Large intestine (tissue), 3 donors: Measurements from ENCODE around the gene PHACTR1. TPM values are rescaled to one million over a fixed set of nuclear protein-coding genes. Genes with fewer than 3 reads are reported as not detected.

ENCODE experiments used
- DNase-seq, 2 donors: peaks; one replicate each; pipeline versions ENCODE4 v3.0.0 to v3.0.0-alpha.2; 2013
- H3K27ac ChIP-seq: one replicate; pipeline ENCODE4 v1.5.1; 2013; ENCODE audit warnings: low read length
- H3K27me3 ChIP-seq: 2 replicates; pipeline ENCODE4 v1.6.1; 2013; ENCODE audit warnings: low read length; ENCODE audit not compliant: control insufficient read depth, insufficient read depth
- H3K36me3 ChIP-seq: 2 replicates; pipeline ENCODE4 v1.6.1; 2013; ENCODE audit warnings: low read length; ENCODE audit not compliant: control insufficient read depth, insufficient read depth
- H3K4me1 ChIP-seq: one replicate; pipeline ENCODE4 v1.6.1; 2013; ENCODE audit warnings: low read length; ENCODE audit not compliant: control insufficient read depth, insufficient read depth
- H3K4me3 ChIP-seq: one replicate; pipeline ENCODE4 v1.5.1; 2013; ENCODE audit warnings: low read length
- H3K9me3 ChIP-seq: one replicate; pipeline ENCODE4 v1.6.1; 2013; ENCODE audit warnings: mild to moderate bottlenecking, low read depth, low read length, moderate library complexity; ENCODE audit not compliant: control insufficient read depth
- WGBS: methylation state at CpG from one replicate; pipeline ENCODE4 v1.1.5; 2013; ENCODE audit warnings: low lambda C conversion rate; ENCODE audit not compliant: insufficient coverage; 5-methylcytosine and 5-hydroxymethylcytosine counted together
- polyA plus RNA-seq: library from polyadenylated mRNA; unstranded; fragments of 120-200 nt; gene quantifications from one replicate; pipeline ENCODE4 v1.2.1, GENCODE V29; 2013

PHACTR1 gene
- polyA plus RNA-seq, 1 donor: 5.5 TPM

DNA sequence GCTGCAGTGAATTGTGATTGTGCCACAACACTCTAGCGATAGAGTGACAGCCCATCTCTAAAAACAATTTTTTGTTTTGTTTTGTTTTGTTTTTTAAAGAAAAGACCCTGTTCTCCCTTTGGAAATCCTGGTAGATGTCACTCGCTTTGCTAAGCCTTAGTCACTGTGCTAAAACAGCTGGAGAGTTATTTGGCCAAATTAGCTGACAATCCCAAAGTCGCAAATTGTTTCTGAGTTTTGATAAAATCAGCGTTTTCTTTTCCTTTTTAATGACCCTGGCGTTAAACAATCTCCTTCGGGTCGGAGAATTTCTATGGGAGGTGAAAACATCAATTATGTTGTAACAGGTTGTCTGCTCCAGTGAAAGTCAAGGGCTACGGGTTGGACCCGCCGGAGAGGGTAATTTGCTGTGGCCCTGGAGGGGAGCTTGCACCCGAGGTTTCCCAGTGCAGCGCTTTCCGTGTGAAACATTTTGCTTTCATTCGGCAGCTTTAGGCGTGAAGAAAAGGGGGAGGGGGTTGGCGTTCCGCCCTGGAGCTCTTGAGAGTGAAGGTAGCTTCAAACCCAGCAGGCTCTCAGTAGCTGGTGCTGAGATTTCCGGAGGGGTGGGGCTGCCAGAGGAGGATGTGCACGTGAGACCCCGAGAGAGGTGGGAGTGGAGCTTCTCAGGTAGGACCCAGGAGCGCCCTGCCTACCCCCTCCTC lies 296.6 kb downstream of the PHACTR1 start:
- no peaks in the 10 kb centered on the region for H3K9me3 ChIP-seq
- no peaks in the 10 kb centered on the region for H3K36me3 ChIP-seq
- H3K27me3 ChIP-seq: peaks cover 66% of the 10 kb centered on the region
- DNase-seq: peak in 1 of 2 donors; percentile 7
- H3K4me3 ChIP-seq: peak overlapping the region; percentile 28
- H3K27ac ChIP-seq: no peak overlapping the region
- peaks cover 3% of the 10 kb centered on the region for H3K4me1 ChIP-seq
- WGBS: 20% methylated on average over 2 of the region's 21 CpGs

- Histone ChIP-seq H3K27ac (no peak overlapping the region), H3K4me1 (peaks cover 3% of the 10 kb centered on the region), H3K4me3 (peak overlapping the region; percentile 28), H3K27me3 (peaks cover 69% of the 10 kb centered on the region), H3K9me3 (no peaks in the 10 kb centered on the region), H3K36me3 (no peaks in the 10 kb centered on the region)
- WGBS: no CpG with 5 or more reads among the region's 83 CpGs
- DNase-seq: peak in 1 of 2 donors; percentile 11
Observed at GRCh38 chr6:13013681-13014503, 297.3 kb downstream of the PHACTR1 start.

DNA sequence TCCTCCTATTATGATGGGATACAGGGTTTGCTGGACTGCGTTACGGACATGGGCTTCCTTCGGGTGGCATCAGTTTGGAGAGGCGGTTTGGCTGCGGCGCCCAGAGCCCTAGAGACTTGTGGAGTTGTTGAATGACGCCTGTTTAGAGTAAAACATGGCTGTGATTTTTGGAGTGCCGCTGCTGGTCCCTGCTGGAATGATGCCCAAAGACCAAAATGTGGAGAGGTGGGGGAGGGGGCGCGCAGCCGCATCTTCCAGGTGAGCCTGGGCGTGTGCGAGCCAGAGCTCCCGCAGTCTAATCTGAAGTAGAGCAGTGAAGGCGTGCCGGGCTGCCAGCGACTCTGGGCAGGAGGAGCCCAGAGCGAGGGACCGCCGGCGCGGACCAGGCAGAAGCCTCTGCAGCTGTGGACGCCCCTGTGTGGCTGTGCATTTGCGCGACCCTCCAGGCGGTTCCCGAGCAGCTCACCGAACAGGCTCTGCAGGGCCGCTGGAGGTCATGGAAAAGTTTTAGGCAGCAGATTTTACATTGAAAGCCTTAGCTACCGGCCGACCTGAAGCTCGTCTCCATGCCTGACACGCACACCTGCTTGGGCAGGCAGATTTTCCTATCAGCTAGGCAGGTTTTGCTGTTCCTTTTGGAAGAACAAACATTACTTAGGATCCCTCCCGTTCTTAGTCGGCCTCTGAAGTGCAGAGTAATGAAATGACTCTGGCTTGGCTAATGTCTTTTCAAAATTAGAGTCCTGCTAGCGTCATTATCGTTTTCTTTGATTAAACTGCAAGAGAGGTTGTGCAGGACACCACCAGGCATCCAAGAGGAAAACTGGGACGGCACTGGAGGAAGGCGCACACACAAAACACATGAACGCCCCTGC lies 298.2 kb downstream of the PHACTR1 start:
- Histone ChIP-seq H3K27me3 (peaks cover 67% of the 10 kb centered on the region), H3K4me3 (peak overlapping the region; percentile 11), H3K36me3 (no peaks in the 10 kb centered on the region), H3K4me1 (peaks cover 3% of the 10 kb centered on the region), H3K9me3 (no peaks in the 10 kb centered on the region), H3K27ac (no peak overlapping the region)
- DNase-seq: no peak
- WGBS: no CpG with 5 or more reads among the region's 40 CpGs

DNA sequence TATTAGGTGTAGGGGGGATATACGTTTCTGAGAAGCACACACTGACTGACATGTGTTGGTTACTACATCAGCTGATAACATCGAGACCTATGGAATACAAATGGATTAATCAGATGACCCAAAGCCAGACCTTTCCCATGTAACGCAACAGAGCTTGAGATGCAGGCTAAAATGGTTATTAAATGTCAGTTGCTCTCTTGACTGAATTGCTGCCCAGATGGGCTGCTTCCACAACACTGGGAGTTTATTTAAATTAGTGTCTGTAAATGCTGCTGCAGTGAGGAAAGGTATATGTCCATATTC lies 298.8 kb downstream of the PHACTR1 start:
- Histone ChIP-seq H3K36me3 (no peaks in the 10 kb centered on the region), H3K4me1 (peaks cover 3% of the 10 kb centered on the region), H3K4me3 (no peak overlapping the region), H3K27me3 (peaks cover 62% of the 10 kb centered on the region), H3K27ac (no peak overlapping the region), H3K9me3 (no peaks in the 10 kb centered on the region)
- no peak for DNase-seq
- WGBS: no CpG with 5 or more reads among the region's 3 CpGs

DNA sequence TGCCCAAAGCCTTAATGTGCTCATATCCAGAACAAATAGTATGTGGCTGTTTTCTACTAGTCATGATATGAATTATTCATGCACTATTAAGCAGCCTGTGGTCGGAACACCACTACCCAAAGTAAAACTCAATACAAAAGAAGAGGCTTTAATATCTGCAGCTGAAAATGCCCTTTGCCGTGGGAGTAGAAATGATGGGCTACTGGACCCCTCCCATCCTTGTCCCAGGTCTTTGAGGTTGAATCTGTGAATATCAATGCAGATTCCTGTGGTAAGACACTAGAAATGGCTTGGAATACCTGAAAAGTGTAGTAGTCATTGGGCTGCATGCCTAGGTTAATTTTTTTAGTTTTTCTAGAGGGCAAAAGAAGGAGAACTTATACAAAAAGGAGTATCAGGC lies 308.0 kb downstream of the PHACTR1 start:
- H3K27me3 ChIP-seq: peaks cover 3% of the 10 kb centered on the region
- DNase-seq: no peak
- no peak overlapping the region for H3K4me3 ChIP-seq
- WGBS: no CpG with 5 or more reads among the region's 2 CpGs
- H3K9me3 ChIP-seq: no peaks in the 10 kb centered on the region
- H3K36me3 ChIP-seq: no peaks in the 10 kb centered on the region
- no peaks in the 10 kb centered on the region for H3K4me1 ChIP-seq
- H3K27ac ChIP-seq: no peak overlapping the region

GRCh38 chr6:13025893-13026499 lies 309.4 kb downstream of the PHACTR1 start:
- no peak for DNase-seq
- no peaks in the 10 kb centered on the region for H3K4me1 ChIP-seq
- no peak overlapping the region for H3K4me3 ChIP-seq
- H3K27me3 ChIP-seq: peaks cover 3% of the 10 kb centered on the region
- no peak overlapping the region for H3K27ac ChIP-seq
- no peaks in the 10 kb centered on the region for H3K36me3 ChIP-seq
- 83% methylated on average over 1 of the region's 5 CpGs for whole genome bisulfite sequencing
- H3K9me3 ChIP-seq: no peaks in the 10 kb centered on the region

DNA sequence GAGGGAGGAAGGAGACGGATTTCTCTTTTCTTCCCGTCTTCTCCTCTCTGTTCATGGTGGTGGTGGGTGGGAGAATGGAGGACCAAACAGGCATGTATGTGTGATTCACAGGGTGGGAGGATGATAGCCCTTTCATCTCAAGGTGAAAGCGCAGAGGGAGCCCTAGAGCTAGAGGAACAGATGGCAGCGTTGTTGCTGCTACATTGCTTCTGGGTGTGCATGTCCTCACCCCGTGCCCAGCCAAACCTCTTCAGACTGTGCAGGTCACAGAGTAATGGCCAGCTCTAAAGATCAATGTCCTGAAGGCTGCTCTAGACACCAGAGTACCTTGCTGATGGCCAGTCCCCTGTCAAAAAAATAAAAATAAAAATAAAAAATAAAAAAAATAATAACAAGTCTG lies 310.0 kb downstream of the PHACTR1 start:
- Histone ChIP-seq H3K4me3 (no peak overlapping the region), H3K36me3 (no peaks in the 10 kb centered on the region), H3K27me3 (peaks cover 3% of the 10 kb centered on the region), H3K9me3 (no peaks in the 10 kb centered on the region), H3K4me1 (no peaks in the 10 kb centered on the region), H3K27ac (no peak overlapping the region)
- no CpG with 5 or more reads among the region's 5 CpGs for whole genome bisulfite sequencing
- DNase-seq: no peak

DNA sequence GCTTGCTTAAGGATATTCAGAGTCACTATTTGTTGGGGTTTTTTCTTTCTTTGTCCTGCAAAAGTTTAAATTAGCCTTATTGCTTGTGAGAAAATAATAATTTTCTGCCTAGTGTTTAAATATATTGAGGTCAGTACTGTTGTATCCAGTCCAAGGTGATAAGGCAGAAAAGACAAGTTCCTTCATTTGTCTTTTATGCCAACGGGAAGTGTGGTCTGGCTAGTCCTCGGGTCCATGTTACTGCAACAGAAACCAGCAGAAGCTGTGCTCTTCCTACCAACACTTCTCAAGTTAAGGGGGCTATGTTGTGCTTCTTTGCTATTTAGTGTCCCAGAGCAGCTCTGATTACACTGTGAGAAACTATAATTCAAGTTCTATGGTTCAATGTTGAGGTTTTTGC lies 310.6 kb downstream of the PHACTR1 start:
- H3K4me1 ChIP-seq: no peaks in the 10 kb centered on the region
- no peak overlapping the region for H3K27ac ChIP-seq
- no CpG with 5 or more reads among the region's 2 CpGs for WGBS
- peaks cover 3% of the 10 kb centered on the region for H3K27me3 ChIP-seq
- no peaks in the 10 kb centered on the region for H3K9me3 ChIP-seq
- no peak overlapping the region for H3K4me3 ChIP-seq
- DNase-seq: no peak
- no peaks in the 10 kb centered on the region for H3K36me3 ChIP-seq

GRCh38 chr6:13030396-13030795 lies 313.8 kb downstream of the PHACTR1 start:
- Histone ChIP-seq H3K36me3 (no peaks in the 10 kb centered on the region), H3K9me3 (no peaks in the 10 kb centered on the region), H3K27ac (no peak overlapping the region), H3K27me3 (peaks cover 3% of the 10 kb centered on the region), H3K4me1 (no peaks in the 10 kb centered on the region), H3K4me3 (no peak overlapping the region)
- WGBS: 80% methylated on average over 1 of the region's 3 CpGs
- no peak for DNase-seq

DNA sequence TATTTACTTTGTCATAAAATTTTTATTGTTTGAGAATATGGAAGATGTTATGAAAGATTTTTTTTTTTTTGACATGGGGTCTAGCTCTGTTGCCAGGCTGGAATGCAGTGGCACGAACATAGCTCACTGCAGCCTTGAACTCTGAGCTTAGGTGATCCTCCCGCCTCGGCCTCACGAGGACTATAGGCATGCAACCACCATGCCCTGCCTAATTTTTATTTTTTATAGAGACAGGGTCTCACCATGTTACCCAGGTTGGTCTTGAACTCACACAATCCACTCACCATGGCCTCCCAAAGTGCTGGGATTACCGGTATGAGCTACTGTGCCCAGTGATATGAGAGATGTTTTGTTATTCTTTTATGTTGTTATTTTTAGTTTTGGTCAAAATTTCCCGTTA lies 316.0 kb downstream of the PHACTR1 start:
- peaks cover 3% of the 10 kb centered on the region for H3K27me3 ChIP-seq
- no peak overlapping the region for H3K4me3 ChIP-seq
- 100% methylated on average over 1 of the region's 6 CpGs for WGBS
- no peaks in the 10 kb centered on the region for H3K4me1 ChIP-seq
- no peaks in the 10 kb centered on the region for H3K36me3 ChIP-seq
- no peaks in the 10 kb centered on the region for H3K9me3 ChIP-seq
- no peak overlapping the region for H3K27ac ChIP-seq
- no peak for DNase-seq
